DOHH2 (cell line): Measurements from ENCODE around the gene AGTPBP1.
"Not testable (repeated sequence)": the region's sequence is repeated elsewhere in the genome, so short reads cannot be mapped to it uniquely, and the experiment has no call there.

Experiments
- H3F3A ChIP-seq: fragments of 200-600 bp; sonication (generic), shearing (Covaris generic); 2 replicates; pipeline ENCODE4 v1.6.0; 2016; ENCODE audit warnings: antibody characterized with exemption, mild to moderate bottlenecking; ENCODE audit not compliant: control insufficient read depth, insufficient read depth
- H3K27ac ChIP-seq: fragments of 200-600 bp; sonication (generic); 2 replicates; pipeline ENCODE4 v1.5.1; 2014; ENCODE audit warnings: low read depth, mild to moderate bottlenecking, low read length, moderate library complexity
- H3K27me3 ChIP-seq: fragments of 200-600 bp; sonication (generic); 2 replicates; pipeline ENCODE4 v1.6.1; 2014; ENCODE audit warnings: mild to moderate bottlenecking, low read length, mixed read lengths; ENCODE audit not compliant: control insufficient read depth
- H3K36me3 ChIP-seq: fragments of 200-600 bp; sonication (generic); 2 replicates; pipeline ENCODE4 v1.6.1; 2014; ENCODE audit warnings: mild to moderate bottlenecking, low read length, moderate library complexity, mixed read lengths; ENCODE audit not compliant: control insufficient read depth
- H3K4me1 ChIP-seq: fragments of 200-600 bp; sonication (generic); 2 replicates; pipeline ENCODE4 v1.6.1; 2014; ENCODE audit warnings: mild to moderate bottlenecking, low read length, mixed read lengths; ENCODE audit not compliant: control insufficient read depth
- H3K4me2 ChIP-seq: fragments of 200-600 bp; sonication (generic); 2 replicates; pipeline ENCODE4 v1.6.0; 2014; ENCODE audit warnings: mild to moderate bottlenecking, low read length, moderate library complexity
- H3K4me3 ChIP-seq: fragments of 200-600 bp; sonication (generic); 2 replicates; pipeline ENCODE4 v1.5.1; 2014; ENCODE audit warnings: mild to moderate bottlenecking, low read length, mixed read lengths
- H3K79me2 ChIP-seq: fragments of 200-600 bp; sonication (generic); 2 replicates; pipeline ENCODE4 v1.6.1; 2014; ENCODE audit warnings: mild to moderate bottlenecking, low read length, mixed read lengths; ENCODE audit not compliant: control insufficient read depth
- H3K9me2 ChIP-seq: fragments of 200-600 bp; sonication (generic); replicated peaks from 2 replicates; pipeline ENCODE4 v1.6.1; 2014; ENCODE audit warnings: mild to moderate bottlenecking, low read length, mixed read lengths; ENCODE audit not compliant: control insufficient read depth
- H3K9me3 ChIP-seq: fragments of 200-600 bp; sonication (generic); 2 replicates; pipeline ENCODE4 v1.6.1; 2014; ENCODE audit warnings: antibody characterized with exemption, low read length, mixed read lengths; ENCODE audit not compliant: control insufficient read depth, insufficient read depth
- H4K20me1 ChIP-seq: fragments of 200-600 bp; sonication (generic); 2 replicates; pipeline ENCODE4 v1.6.0; 2014; ENCODE audit warnings: low read depth, mild to moderate bottlenecking, antibody characterized with exemption, low read length, moderate library complexity; ENCODE audit not compliant: control insufficient read depth, insufficient read depth
- CTCF ChIP-seq: fragments of 200-600 bp; sonication (generic); IDR thresholded peaks from one replicate; pipeline ENCODE4 v1.5.1; 2014; ENCODE audit warnings: antibody characterized with exemption, mild to moderate bottlenecking, low read depth, low read length; ENCODE audit not compliant: poor library complexity, severe bottlenecking
- EZH2phosphoT487 ChIP-seq: fragments of 200-600 bp; sonication (generic); IDR thresholded peaks from 2 replicates; pipeline ENCODE4 v1.6.1; 2017; ENCODE audit warnings: borderline replicate concordance, mild to moderate bottlenecking, antibody characterized with exemption, low read length, moderate library complexity, mixed read lengths

The AGTPBP1 gene

GRCh38 chr9:85726737-85727136 lies 15.0 kb downstream of the AGTPBP1 start:
- H3K79me2 ChIP-seq, result peaks cover 80% of the 10 kb centered on the region
- H3K4me1 ChIP-seq, result no peaks in the 10 kb centered on the region
- no peaks in the 10 kb centered on the region for H3K9me2 ChIP-seq
- H3K4me3 ChIP-seq, result no peak overlapping the region
- H3K27ac ChIP-seq, result no peak overlapping the region
- H3F3A ChIP-seq, result no peaks in the 10 kb centered on the region
- H3K36me3 ChIP-seq, result peaks cover 13% of the 10 kb centered on the region; the same call in 1 of the 2 replicates
- H3K27me3 ChIP-seq, result no peaks in the 10 kb centered on the region
- peaks cover 4% of the 10 kb centered on the region; the same call in 1 of the 2 replicates for H4K20me1 ChIP-seq
- no peak for TF ChIP-seq EZH2phosphoT487
- no peak for TF ChIP-seq CTCF
- no peaks in the 10 kb centered on the region for H3K9me3 ChIP-seq
- H3K4me2 ChIP-seq, result no peak overlapping the region

GRCh38 chr9:85723215-85723614 lies 18.5 kb downstream of the AGTPBP1 start:
- Histone ChIP-seq H3K79me2 (peaks cover 45% of the 10 kb centered on the region), H3K4me3 (no peak overlapping the region), H4K20me1 (no peaks in the 10 kb centered on the region), H3K9me2 (no peaks in the 10 kb centered on the region), H3K27ac (no peak overlapping the region), H3K9me3 (no peaks in the 10 kb centered on the region), H3K36me3 (peaks cover 13% of the 10 kb centered on the region; the same call in 1 of the 2 replicates), H3K27me3 (no peaks in the 10 kb centered on the region), H3F3A (no peaks in the 10 kb centered on the region), H3K4me1 (no peaks in the 10 kb centered on the region), H3K4me2 (no peak overlapping the region)
- TF ChIP-seq EZH2phosphoT487 (no peak), CTCF (no peak)

GRCh38 chr9:85719411-85719810 lies 22.3 kb downstream of the AGTPBP1 start:
- H3K4me3 ChIP-seq, H3F3A ChIP-seq, H3K4me2 ChIP-seq, H3K9me3 ChIP-seq, H3K27ac ChIP-seq, H3K4me1 ChIP-seq, H3K9me2 ChIP-seq, H3K79me2 ChIP-seq, H3K27me3 ChIP-seq, H4K20me1 ChIP-seq: not testable (repeated sequence)
- peaks cover 13% of the 10 kb centered on the region; the same call in 1 of the 2 replicates for H3K36me3 ChIP-seq

- H3F3A ChIP-seq, H3K36me3 ChIP-seq, H3K27me3 ChIP-seq, H3K9me2 ChIP-seq, H3K27ac ChIP-seq, H3K4me2 ChIP-seq, H3K4me1 ChIP-seq, H3K4me3 ChIP-seq, H4K20me1 ChIP-seq, H3K9me3 ChIP-seq, H3K79me2 ChIP-seq: not testable (repeated sequence)
These were observed 23.9 kb downstream of the AGTPBP1 start for GRCh38 chr9:85717818-85718217.
